H9 (cell line): ENCODE results near the gene BEST4. TPM values are rescaled to one million over a fixed set of nuclear protein-coding genes. Genes with fewer than 3 reads are reported as not detected.
A peak's percentile ranks its signal among the peaks of the same experiment; 100 is the strongest.

Source experiments
- DNase-seq: peaks from one replicate; pipeline ENCODE4 v3.0.0-alpha.2; 2017
- H2AFZ ChIP-seq: one replicate; pipeline ENCODE4 v1.6.1; 2013; ENCODE audit warnings: mild to moderate bottlenecking, low read length, control low read depth, moderate library complexity
- H2AK5ac ChIP-seq: 2 replicates; pipeline ENCODE4 v1.6.1; 2013; ENCODE audit warnings: low read length, control low read depth, mixed read lengths; ENCODE audit not compliant: insufficient read length
- H2BK120ac ChIP-seq: one replicate; pipeline ENCODE4 v1.6.1; 2013; ENCODE audit warnings: low read depth, mild to moderate bottlenecking, low read length, control low read depth, inconsistent platforms; ENCODE audit not compliant: poor library complexity, severe bottlenecking
- H2BK12ac ChIP-seq: 2 replicates; pipeline ENCODE4 v1.6.1; 2013; ENCODE audit warnings: low read length, control low read depth, mixed read lengths, low read depth; ENCODE audit not compliant: insufficient read length
- H2BK15ac ChIP-seq: 2 replicates; pipeline ENCODE4 v1.6.1; 2013; ENCODE audit warnings: low read depth, low read length, control low read depth
- H2BK20ac ChIP-seq: one replicate; pipeline ENCODE4 v1.6.1; 2013; ENCODE audit warnings: low read depth, mild to moderate bottlenecking, low read length, control low read depth, inconsistent platforms; ENCODE audit not compliant: poor library complexity, severe bottlenecking
- H2BK5ac ChIP-seq: 2 replicates; pipeline ENCODE4 v1.6.1; 2013; ENCODE audit warnings: low read length, control low read depth, mixed read lengths; ENCODE audit not compliant: insufficient read length
- H3K14ac ChIP-seq: 2 replicates; pipeline ENCODE4 v1.6.1; 2013; ENCODE audit warnings: low read length, control low read depth; ENCODE audit not compliant: insufficient read depth
- H3K18ac ChIP-seq: 2 replicates; pipeline ENCODE4 v1.6.1; 2013; ENCODE audit warnings: low read depth, mild to moderate bottlenecking, mixed read lengths, low read length, control low read depth; ENCODE audit not compliant: insufficient read length
- H3K23ac ChIP-seq: 2 replicates; pipeline ENCODE4 v1.6.1; 2013; ENCODE audit warnings: low read length, control low read depth, mixed read lengths, low read depth; ENCODE audit not compliant: insufficient read length
- H3K23me2 ChIP-seq: 2 replicates; pipeline ENCODE4 v1.6.1; 2013; ENCODE audit warnings: low read depth, mild to moderate bottlenecking, mixed read lengths, low read length, control low read depth; ENCODE audit not compliant: insufficient read length, poor library complexity, severe bottlenecking
- H3K27ac ChIP-seq: 2 replicates; pipeline ENCODE4 v1.5.1; 2013; ENCODE audit warnings: low read length, control low read depth, mixed read lengths, low read depth; ENCODE audit not compliant: insufficient read length
- H3K27me3 ChIP-seq: 2 replicates; pipeline ENCODE4 v1.6.1; 2013; ENCODE audit warnings: low read length, control low read depth, inconsistent platforms; ENCODE audit not compliant: insufficient read depth
- H3K4ac ChIP-seq: 2 replicates; pipeline ENCODE4 v1.6.1; 2013; ENCODE audit warnings: low read depth, mild to moderate bottlenecking, control low read depth, inconsistent platforms, low read length, moderate library complexity
- H3K4me1 ChIP-seq: 2 replicates; pipeline ENCODE4 v1.6.1; 2013; ENCODE audit warnings: low read length, control low read depth, inconsistent platforms; ENCODE audit not compliant: insufficient read depth
- H3K4me2 ChIP-seq: 2 replicates; pipeline ENCODE4 v1.6.1; 2013; ENCODE audit warnings: low read length, control low read depth, mixed read lengths; ENCODE audit not compliant: insufficient read length, insufficient read depth
- H3K56ac ChIP-seq: 2 replicates; pipeline ENCODE4 v1.6.1; 2013; ENCODE audit warnings: low read depth, mild to moderate bottlenecking, mixed read lengths, low read length, control low read depth; ENCODE audit not compliant: insufficient read length
- H3K79me1 ChIP-seq: 2 replicates; pipeline ENCODE4 v1.6.1; 2013; ENCODE audit warnings: low read depth, mild to moderate bottlenecking, moderate library complexity, low read length, control low read depth, inconsistent platforms; ENCODE audit not compliant: insufficient read depth, poor library complexity, severe bottlenecking
- H3K79me2 ChIP-seq: 2 replicates; pipeline ENCODE4 v1.6.1; 2013; ENCODE audit warnings: low read length, control low read depth, inconsistent platforms; ENCODE audit not compliant: insufficient read depth
- H3K9ac ChIP-seq: 2 replicates; pipeline ENCODE4 v1.6.1; 2013; ENCODE audit warnings: low read length, control low read depth, mixed read lengths; ENCODE audit not compliant: insufficient read length; ENCODE audit errors: extremely low read depth
- H3K9me3 ChIP-seq: one replicate; pipeline ENCODE4 v1.6.1; 2013; ENCODE audit warnings: low read depth, low read length, inconsistent platforms; ENCODE audit not compliant: control insufficient read depth
- H3T11ph ChIP-seq: one replicate; pipeline ENCODE4 v1.6.1; 2013; ENCODE audit warnings: mild to moderate bottlenecking, low read length, control low read depth, inconsistent platforms
- H4K20me1 ChIP-seq: one replicate; pipeline ENCODE4 v1.6.1; 2013; ENCODE audit not compliant: control insufficient read depth, insufficient read length, insufficient read depth
- H4K5ac ChIP-seq: 2 replicates; pipeline ENCODE4 v1.6.1; 2013; ENCODE audit warnings: low read depth, mild to moderate bottlenecking, mixed read lengths, low read length, control low read depth; ENCODE audit not compliant: insufficient read length
- H4K8ac ChIP-seq: replicated peaks from 2 replicates; pipeline ENCODE4 v1.6.1; 2013; ENCODE audit warnings: low read length, control low read depth, mixed read lengths, low read depth; ENCODE audit not compliant: insufficient read length
- H4K91ac ChIP-seq: 2 replicates; pipeline ENCODE4 v1.6.1; 2013; ENCODE audit warnings: low read depth, mild to moderate bottlenecking, moderate library complexity, mixed read lengths, low read length, control low read depth; ENCODE audit not compliant: insufficient read length
- H3K27ac Mint-ChIP-seq, 3 experiments: 2 replicates in 2 of 3; 3 replicates in 1 of 3; pipeline ENCODE4 v1.8.0; 2020 to 2021; ENCODE audit warnings: mixed read lengths in 3 of 3, mild to moderate bottlenecking in 1 of 3, moderate library complexity in 1 of 3
- H3K27me3 Mint-ChIP-seq: 2 replicates; pipeline ENCODE4 v1.8.0; 2021; ENCODE audit warnings: low read depth, mild to moderate bottlenecking, moderate library complexity, mixed read lengths
- H3K36me3 Mint-ChIP-seq, 3 experiments: 2 replicates in 2 of 3; 3 replicates in 1 of 3; pipeline ENCODE4 v1.8.0; 2020 to 2021; ENCODE audit warnings: low read depth in 3 of 3, mixed read lengths in 3 of 3; ENCODE audit not compliant: insufficient read depth in 1 of 3
- H3K4me1 Mint-ChIP-seq, 2 experiments: 2 replicates each; pipeline ENCODE4 v1.8.0; 2020; ENCODE audit warnings: mixed read lengths in 2 of 2
- H3K4me3 Mint-ChIP-seq, 2 experiments: 2 replicates in 1 of 2; 3 replicates in 1 of 2; pipeline ENCODE4 v1.8.0; 2020 to 2021; ENCODE audit warnings: mild to moderate bottlenecking in 2 of 2, mixed read lengths in 2 of 2, moderate library complexity in 1 of 2
- H3K9me3 Mint-ChIP-seq, 2 experiments: 2 replicates in 1 of 2; 3 replicates in 1 of 2; pipeline ENCODE4 v1.8.0; 2020; ENCODE audit warnings: mild to moderate bottlenecking in 2 of 2, mixed read lengths in 2 of 2, moderate library complexity in 1 of 2
- WGBS: extraction: QIAGEN DNeasy Blood & Tissue Kit; methylation state at CpG from one replicate; pipeline ENCODE4 v1.1.7; 2013; ENCODE audit warnings: missing lambda C conversion rate, low lambda C conversion rate, mixed read lengths; ENCODE audit not compliant: insufficient read length; ENCODE audit errors: extremely low coverage; 5-methylcytosine and 5-hydroxymethylcytosine counted together
- total RNA-seq: library from RNA; stranded (reverse); gene quantifications from 2 replicates; pipeline ENCODE4 v1.2.1, GENCODE V29; 2021
- TF ChIP-seq, protein P1 (sequence below): fragments of 200-600 bp; sonication (generic); conservative IDR thresholded peaks from 3 replicates; pipeline ENCODE4 v1.8.0; 2021; ENCODE audit warnings: antibody characterized with exemption, mild to moderate bottlenecking

The BEST4 gene
- total RNA-seq, 1 experiment from 2014 or later = 1.1 TPM

DNA sequence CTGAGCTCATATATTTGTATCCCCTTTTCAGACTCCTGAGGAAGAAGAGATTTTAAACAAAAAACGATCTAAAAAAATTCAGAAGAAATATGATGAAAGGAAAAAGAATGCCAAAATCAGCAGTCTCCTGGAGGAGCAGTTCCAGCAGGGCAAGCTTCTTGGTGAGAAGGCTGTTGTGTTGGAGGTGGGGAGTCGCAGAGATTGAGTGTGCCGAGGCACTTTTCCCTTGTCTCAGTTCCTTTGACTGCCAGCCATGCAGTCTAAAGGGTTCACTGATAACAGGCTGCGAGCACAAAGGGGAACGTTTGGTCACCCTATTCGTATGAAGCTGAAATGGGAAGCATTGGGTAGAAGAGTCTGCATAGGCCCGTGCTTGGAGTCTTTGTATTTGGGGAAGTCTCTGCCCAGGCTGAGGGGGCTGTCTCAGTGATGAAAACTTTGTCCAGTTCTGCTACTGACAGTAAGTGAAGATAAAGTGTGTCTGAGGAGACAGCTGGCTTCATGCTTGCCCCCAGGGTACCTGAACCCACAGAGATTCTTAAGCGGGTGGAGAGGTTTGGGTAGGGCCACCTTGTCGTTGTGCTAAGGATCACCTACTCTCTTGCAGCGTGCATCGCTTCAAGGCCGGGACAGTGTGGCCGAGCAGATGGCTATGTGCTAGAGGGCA is 9.9 kb downstream of the BEST4 start:
- no peaks in the 10 kb centered on the region for H3K27me3 ChIP-seq
- H3K14ac ChIP-seq = no peak overlapping the region
- no peak overlapping the region for H3K56ac ChIP-seq
- no peak overlapping the region for H3K27ac ChIP-seq
- H3K79me1 ChIP-seq = peaks cover 2% of the 10 kb centered on the region
- H2BK20ac ChIP-seq = no peak overlapping the region
- no peak overlapping the region for H3K23ac ChIP-seq
- H2BK15ac ChIP-seq = no peak overlapping the region
- H3K4me3 Mint-ChIP-seq = peak overlapping the region; percentile 81 to 95
- 0 out of 5 replicates have a peak, but pooled peaks cover 0 to 4% of the 10 kb centered on the region in 2 experiments for H3K9me3 Mint-ChIP-seq
- H3K36me3 Mint-ChIP-seq = peaks cover 33 to 68% (median 52%) of the 10 kb centered on the region in 3 experiments
- H4K5ac ChIP-seq = no peak overlapping the region
- H3K9ac ChIP-seq = no peak overlapping the region
- H3K27ac Mint-ChIP-seq = peak overlapping the region in 2 of 3 experiments; percentile 87 to 95; a peak in 3 of 7 replicates
- no peaks in the 10 kb centered on the region for H3K4me1 ChIP-seq
- H2AK5ac ChIP-seq = no peak overlapping the region
- no peak overlapping the region for H3K18ac ChIP-seq
- H3K23me2 ChIP-seq = peaks cover 11% of the 10 kb centered on the region
- H4K20me1 ChIP-seq = peaks cover 4% of the 10 kb centered on the region
- no peak overlapping the region for H3T11ph ChIP-seq
- H2BK12ac ChIP-seq = no peak overlapping the region
- H4K8ac ChIP-seq = no peak overlapping the region
- no peak overlapping the region for H2AFZ ChIP-seq
- no peak for DNase-seq
- WGBS = no CpG with 5 or more reads among the region's 13 CpGs
- H2BK5ac ChIP-seq = no peak overlapping the region
- no peaks in the 10 kb centered on the region for H3K27me3 Mint-ChIP-seq
- TF ChIP-seq, protein P1, sequence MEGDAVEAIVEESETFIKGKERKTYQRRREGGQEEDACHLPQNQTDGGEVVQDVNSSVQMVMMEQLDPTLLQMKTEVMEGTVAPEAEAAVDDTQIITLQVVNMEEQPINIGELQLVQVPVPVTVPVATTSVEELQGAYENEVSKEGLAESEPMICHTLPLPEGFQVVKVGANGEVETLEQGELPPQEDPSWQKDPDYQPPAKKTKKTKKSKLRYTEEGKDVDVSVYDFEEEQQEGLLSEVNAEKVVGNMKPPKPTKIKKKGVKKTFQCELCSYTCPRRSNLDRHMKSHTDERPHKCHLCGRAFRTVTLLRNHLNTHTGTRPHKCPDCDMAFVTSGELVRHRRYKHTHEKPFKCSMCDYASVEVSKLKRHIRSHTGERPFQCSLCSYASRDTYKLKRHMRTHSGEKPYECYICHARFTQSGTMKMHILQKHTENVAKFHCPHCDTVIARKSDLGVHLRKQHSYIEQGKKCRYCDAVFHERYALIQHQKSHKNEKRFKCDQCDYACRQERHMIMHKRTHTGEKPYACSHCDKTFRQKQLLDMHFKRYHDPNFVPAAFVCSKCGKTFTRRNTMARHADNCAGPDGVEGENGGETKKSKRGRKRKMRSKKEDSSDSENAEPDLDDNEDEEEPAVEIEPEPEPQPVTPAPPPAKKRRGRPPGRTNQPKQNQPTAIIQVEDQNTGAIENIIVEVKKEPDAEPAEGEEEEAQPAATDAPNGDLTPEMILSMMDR = no peak
- no peak overlapping the region for H3K4ac ChIP-seq
- peaks cover 17% of the 10 kb centered on the region; the same call in 1 of the 2 replicates for H3K79me2 ChIP-seq
- no peaks in the 10 kb centered on the region for H3K9me3 ChIP-seq
- H4K91ac ChIP-seq = no peak overlapping the region
- no peak overlapping the region for H2BK120ac ChIP-seq
- peaks cover 18 to 22% of the 10 kb centered on the region in 2 experiments for H3K4me1 Mint-ChIP-seq
- H3K4me2 ChIP-seq = no peak overlapping the region
